ENCODE data around the gene ADAMTS16. TPM values are rescaled to one million over a fixed set of nuclear protein-coding genes. Genes with fewer than 3 reads are reported as not detected.

ADAMTS16 gene
- total and polyA plus RNA-seq, 2 experiments from 2014 or later, result 2.8 to 15.4 TPM

DNA sequence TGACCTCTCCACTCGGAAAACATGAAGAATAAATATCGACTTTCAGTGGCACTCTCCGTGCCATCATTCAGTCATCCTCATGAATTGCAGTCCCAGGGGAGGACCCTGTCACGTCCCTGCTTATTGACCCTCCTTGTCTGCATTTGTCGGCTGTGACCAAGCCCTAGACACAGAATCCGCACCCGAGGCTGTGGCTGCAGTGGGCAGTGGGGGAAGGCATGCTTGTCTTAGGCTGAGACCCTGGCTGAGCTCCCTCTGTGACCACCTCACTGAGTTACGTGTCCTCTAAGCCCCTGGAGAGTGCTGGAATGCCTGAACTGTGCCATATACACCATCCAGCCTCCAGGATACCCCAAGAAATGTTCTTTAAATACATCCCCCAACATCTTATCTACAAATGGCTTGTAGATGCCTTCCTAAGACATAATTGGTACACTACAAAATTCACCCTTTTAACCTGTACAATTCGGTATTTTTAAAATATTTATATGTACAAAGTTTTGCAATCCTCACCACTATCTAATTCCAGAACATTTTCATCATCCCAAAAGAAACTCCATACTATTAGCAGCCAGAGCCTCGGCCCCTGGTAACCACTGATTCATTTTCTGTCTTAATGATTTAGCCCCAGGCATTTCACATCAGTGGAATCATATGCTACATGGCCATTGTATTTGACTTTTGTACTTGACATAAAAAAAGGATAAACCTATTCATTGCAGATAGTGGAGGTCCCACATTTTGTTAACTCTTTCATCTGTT, 201.6 kb downstream of the ADAMTS16 start:
- H3K4me1 ChIP-seq (ENCODE audit: insufficient read depth), result peaks cover 6% of the 10 kb centered on the region; the same call in 1 of the 2 replicates
- Mint-ChIP-seq H3K27me3 (ENCODE audit: insufficient read depth, low read depth, poor library complexity) (peaks cover 11% of the 10 kb centered on the region), H3K4me3 (no peak overlapping the region), H3K9me3 (no peaks in the 10 kb centered on the region), H3K36me3 (ENCODE audit: low read depth) (no peaks in the 10 kb centered on the region; the same call in 1 of the 3 replicates), H3K27ac (no peak overlapping the region), H3K4me1 (peaks cover 25% of the 10 kb centered on the region)
- no peaks in the 10 kb centered on the region for H3K27me3 ChIP-seq (ENCODE audit: insufficient read depth)
- H3K36me3 ChIP-seq (ENCODE audit: insufficient read depth), result no peaks in the 10 kb centered on the region
- ATAC-seq (no peak), DNase-seq (ENCODE audit: low spot score) (no peak)
- H3K79me2 ChIP-seq (replicated peaks; ENCODE audit: insufficient read depth), result no peaks in the 10 kb centered on the region
- no peaks in the 10 kb centered on the region for H4K20me1 ChIP-seq (replicated peaks; ENCODE audit: insufficient read depth)
- H3K4me2 ChIP-seq, result no peak overlapping the region
- H2AFZ ChIP-seq, result no peak overlapping the region
- no peaks in the 10 kb centered on the region for H3F3A ChIP-seq (replicated peaks; ENCODE audit: low read depth)
- no peak for TF ChIP-seq EZH2 (IDR thresholded peaks at IDR 0.05; ENCODE audit: low read depth, unreplicated experiment)
- no peak for TF ChIP-seq POLR2AphosphoS5 (IDR thresholded peaks at IDR 0.05; ENCODE audit: low read depth)
- TF ChIP-seq NANOG (IDR thresholded peaks at IDR 0.05; ENCODE audit: borderline replicate concordance), result no peak
- TF ChIP-seq ZNF331 (CRISPR knock-in tag; IDR thresholded peaks at IDR 0.05; ENCODE audit: low read depth), result no peak
- TF ChIP-seq JUNB (IDR thresholded peaks at IDR 0.05; ENCODE audit: unreplicated experiment), result no peak
- no peak for TF ChIP-seq CREB1 (CRISPR knock-in tag; IDR thresholded peaks at IDR 0.05; ENCODE audit: low read depth)
- TF ChIP-seq REST (IDR thresholded peaks at IDR 0.05; ENCODE audit: unreplicated experiment), result no peak
- no peak for TF ChIP-seq EZH2phosphoT487 (IDR thresholded peaks at IDR 0.05; ENCODE audit: unreplicated experiment)
- no peak for TF ChIP-seq STAT1 (IDR thresholded peaks at IDR 0.05; ENCODE audit: unreplicated experiment)
- H3K27ac ChIP-seq (ENCODE audit: low read depth), result no peak overlapping the region
- no peak overlapping the region for H3K4me3 ChIP-seq
- H3K9me2 ChIP-seq (ENCODE audit: insufficient read depth), result peaks cover 5% of the 10 kb centered on the region

DNA sequence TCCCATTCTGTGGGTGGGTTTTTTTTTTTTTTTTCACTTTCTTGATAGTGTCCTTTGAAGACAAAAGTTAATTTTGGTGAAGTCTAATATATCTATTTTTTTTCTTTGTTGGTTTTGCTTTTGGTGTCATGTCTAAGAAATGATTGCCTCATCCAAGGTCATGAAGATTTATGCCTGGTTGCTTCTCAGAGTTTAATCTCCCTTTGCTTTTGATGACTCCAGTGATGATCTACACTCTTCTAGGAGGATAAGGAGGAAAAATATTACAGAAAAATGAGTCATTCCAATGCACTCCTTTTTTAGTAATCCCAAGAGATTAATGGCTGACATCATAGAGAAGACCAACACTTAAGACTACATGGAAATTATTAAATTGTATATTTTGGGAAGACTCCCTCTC, 202.7 kb downstream of the ADAMTS16 start:
- Histone ChIP-seq H3K79me2 (replicated peaks; ENCODE audit: insufficient read depth) (no peaks in the 10 kb centered on the region), H3F3A (replicated peaks; ENCODE audit: low read depth) (no peaks in the 10 kb centered on the region), H4K20me1 (replicated peaks; ENCODE audit: insufficient read depth) (no peaks in the 10 kb centered on the region), H3K27me3 (ENCODE audit: insufficient read depth) (no peaks in the 10 kb centered on the region), H3K9me2 (ENCODE audit: insufficient read depth) (peaks cover 3% of the 10 kb centered on the region), H2AFZ (no peak overlapping the region), H3K4me3 (no peak overlapping the region), H3K36me3 (ENCODE audit: insufficient read depth) (no peaks in the 10 kb centered on the region), H3K27ac (ENCODE audit: low read depth) (no peak overlapping the region), H3K4me1 (ENCODE audit: insufficient read depth) (peaks cover 6% of the 10 kb centered on the region; the same call in 1 of the 2 replicates), H3K4me2 (no peak overlapping the region)
- TF ChIP-seq REST (IDR thresholded peaks at IDR 0.05; ENCODE audit: unreplicated experiment) (no peak), ZNF331 (CRISPR knock-in tag; IDR thresholded peaks at IDR 0.05; ENCODE audit: low read depth) (no peak), STAT1 (IDR thresholded peaks at IDR 0.05; ENCODE audit: unreplicated experiment) (no peak), CREB1 (CRISPR knock-in tag; IDR thresholded peaks at IDR 0.05; ENCODE audit: low read depth) (no peak), NANOG (IDR thresholded peaks at IDR 0.05; ENCODE audit: borderline replicate concordance) (no peak), POLR2AphosphoS5 (IDR thresholded peaks at IDR 0.05; ENCODE audit: low read depth) (no peak), EZH2 (IDR thresholded peaks at IDR 0.05; ENCODE audit: low read depth, unreplicated experiment) (no peak), ZNF114 (CRISPR knock-in tag; IDR thresholded peaks at IDR 0.05) (no peak)
- TF ChIP-seq, protein P1, sequence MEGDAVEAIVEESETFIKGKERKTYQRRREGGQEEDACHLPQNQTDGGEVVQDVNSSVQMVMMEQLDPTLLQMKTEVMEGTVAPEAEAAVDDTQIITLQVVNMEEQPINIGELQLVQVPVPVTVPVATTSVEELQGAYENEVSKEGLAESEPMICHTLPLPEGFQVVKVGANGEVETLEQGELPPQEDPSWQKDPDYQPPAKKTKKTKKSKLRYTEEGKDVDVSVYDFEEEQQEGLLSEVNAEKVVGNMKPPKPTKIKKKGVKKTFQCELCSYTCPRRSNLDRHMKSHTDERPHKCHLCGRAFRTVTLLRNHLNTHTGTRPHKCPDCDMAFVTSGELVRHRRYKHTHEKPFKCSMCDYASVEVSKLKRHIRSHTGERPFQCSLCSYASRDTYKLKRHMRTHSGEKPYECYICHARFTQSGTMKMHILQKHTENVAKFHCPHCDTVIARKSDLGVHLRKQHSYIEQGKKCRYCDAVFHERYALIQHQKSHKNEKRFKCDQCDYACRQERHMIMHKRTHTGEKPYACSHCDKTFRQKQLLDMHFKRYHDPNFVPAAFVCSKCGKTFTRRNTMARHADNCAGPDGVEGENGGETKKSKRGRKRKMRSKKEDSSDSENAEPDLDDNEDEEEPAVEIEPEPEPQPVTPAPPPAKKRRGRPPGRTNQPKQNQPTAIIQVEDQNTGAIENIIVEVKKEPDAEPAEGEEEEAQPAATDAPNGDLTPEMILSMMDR (conservative IDR thresholded peaks at IDR 0.05; ENCODE audit: low read depth in 2 of 2), result no peak
- no peak for ATAC-seq
- H3K4me1 Mint-ChIP-seq, result peaks cover 25% of the 10 kb centered on the region
- no peaks in the 10 kb centered on the region; the same call in none of the 3 replicates for H3K36me3 Mint-ChIP-seq (ENCODE audit: low read depth)
- H3K27ac Mint-ChIP-seq, result no peak overlapping the region
- no peak overlapping the region for H3K4me3 Mint-ChIP-seq
- no peak for DNase-seq (ENCODE audit: low spot score)
- peaks cover 11% of the 10 kb centered on the region for H3K27me3 Mint-ChIP-seq (ENCODE audit: insufficient read depth, low read depth, poor library complexity)
- no peaks in the 10 kb centered on the region; the same call in 2 of the 3 replicates for H3K9me3 Mint-ChIP-seq
